MCF 10A (cell line): ENCODE data around the gene SAPCD1. TPM values are rescaled to one million over a fixed set of nuclear protein-coding genes. Genes with fewer than 3 reads are reported as not detected.

Experiments used
- BruUV-seq: library from RNA; stranded (reverse); fragments of 400-500 nt; replicated peaks from 2 replicates; lab custom pipeline; 2021; lab: Mats Ljungman, UMichigan
- CTCF ChIA-PET: fragments of 300-600 bp; sonication (Branson Sonifier 250); formaldehyde crosslinking; extraction: SDS; loops from one replicate; lab custom pipeline; 2021; ENCODE audit warnings: antibody characterized with exemption, inconsistent platforms; lab: Yijun Ruan, JAX
- POLR2A ChIA-PET: fragments of 300-600, 350-650 bp; sonication (Branson Sonifier 250); formaldehyde crosslinking; extraction: SDS; loops from one replicate; lab custom pipeline; 2020; ENCODE audit warnings: antibody characterized with exemption, inconsistent platforms; lab: Yijun Ruan, JAX
- DNase-seq: peaks from one replicate; pipeline ENCODE4 v3.0.0-alpha.2; 2018; ENCODE audit not compliant: unreplicated experiment
- H3K27ac Mint-ChIP-seq: one replicate; pipeline ENCODE4 v1.8.0; 2022; ENCODE audit warnings: mild to moderate bottlenecking, low read depth, mixed read lengths; ENCODE audit not compliant: unreplicated experiment
- H3K27me3 Mint-ChIP-seq: one replicate; pipeline ENCODE4 v1.8.0; 2022; ENCODE audit warnings: mixed read lengths; ENCODE audit not compliant: insufficient read depth, unreplicated experiment
- H3K36me3 Mint-ChIP-seq: one replicate; pipeline ENCODE4 v1.8.0; 2022; ENCODE audit warnings: mild to moderate bottlenecking, moderate library complexity, mixed read lengths; ENCODE audit not compliant: insufficient read depth, unreplicated experiment
- H3K4me1 Mint-ChIP-seq: one replicate; pipeline ENCODE4 v1.8.0; 2022; ENCODE audit warnings: mixed read lengths; ENCODE audit not compliant: insufficient read depth, unreplicated experiment
- H3K4me3 Mint-ChIP-seq: one replicate; pipeline ENCODE4 v1.8.0; 2022; ENCODE audit warnings: mild to moderate bottlenecking, moderate library complexity, mixed read lengths; ENCODE audit not compliant: unreplicated experiment
- H3K9me3 Mint-ChIP-seq: one replicate; pipeline ENCODE4 v1.8.0; 2022; ENCODE audit warnings: mixed read lengths; ENCODE audit not compliant: unreplicated experiment
- CTCF ChIP-seq: fragments of 200-600 bp; IDR thresholded peaks from one replicate; pipeline ENCODE4 v1.8.0; 2022; ENCODE audit warnings: antibody characterized with exemption, mild to moderate bottlenecking; ENCODE audit not compliant: unreplicated experiment
- intact Hi-C: fragments of 100-400 bp; cut with micrococcal nuclease; formaldehyde crosslinking; loops from 2 replicates; pipeline ENCODE4 v1.14.1; 2022
- total RNA-seq: library from RNA; stranded (reverse); gene quantifications from 2 replicates; pipeline ENCODE4 v1.2.3, GENCODE V29; 2022

The SAPCD1 gene
- total RNA-seq, 1 experiment from 2014 or later = 5.1 TPM

GRCh38 chr6:31733734-31734133 lies 28.7 kb upstream of the SAPCD1 start:
- H3K27ac Mint-ChIP-seq = peak overlapping the region; percentile 81
- CTCF ChIA-PET = interaction anchor here (0.6 to 1.0 kb wide), 3 partner anchors 36 to 99 kb away, joined by 3 to 4 read pairs (median 4); no protein-coding TSS in a partner anchor
- no peaks in the 10 kb centered on the region for H3K9me3 Mint-ChIP-seq
- no peak for TF ChIP-seq CTCF
- peaks cover 28% of the 10 kb centered on the region for H3K4me1 Mint-ChIP-seq
- POLR2A ChIA-PET = interaction anchor here (0.6 to 11.8 kb wide), 6 partner anchors 13 to 98 kb away, joined by 3 to 95 read pairs (median 8); partner anchors contain the start of genes ABHD16A, BAG6 and HSPA1B
- H3K36me3 Mint-ChIP-seq = peaks cover 43% of the 10 kb centered on the region
- no peak for DNase-seq
- no peaks in the 10 kb centered on the region for H3K27me3 Mint-ChIP-seq
- intact Hi-C loops = no loop called here
- no TSS peak for BruUV-seq
- H3K4me3 Mint-ChIP-seq = peak overlapping the region; percentile 95

- ChIA-PET POLR2A (interaction anchor here (0.5 to 11.8 kb wide), 13 partner anchors 13 to 1691 kb away, joined by 3 to 95 read pairs (median 10); partner anchors contain the start of genes ABHD16A, BAG6, C6orf47 and CSNK2B), CTCF (interaction anchor here (0.6 to 1.3 kb wide), 3 partner anchors 36 to 99 kb away, joined by 3 to 4 read pairs (median 3); no protein-coding TSS in a partner anchor)
- peaks cover 43% of the 10 kb centered on the region for H3K36me3 Mint-ChIP-seq
- H3K9me3 Mint-ChIP-seq = no peaks in the 10 kb centered on the region
- H3K4me3 Mint-ChIP-seq = peak overlapping the region; percentile 95
- no peak for TF ChIP-seq CTCF
- intact Hi-C loops = no loop called here
- no peak for DNase-seq
- H3K27me3 Mint-ChIP-seq = no peaks in the 10 kb centered on the region
- peak overlapping the region; percentile 81 for H3K27ac Mint-ChIP-seq
- BruUV-seq = no TSS peak
- H3K4me1 Mint-ChIP-seq = peaks cover 31% of the 10 kb centered on the region
Observed at GRCh38 chr6:31734247-31734820, 28.1 kb upstream of the SAPCD1 start.

- TF ChIP-seq CTCF = no peak
- intact Hi-C loops = no loop called here
- peak; percentile 79 for DNase-seq
- ChIA-PET POLR2A (interaction anchor here (0.5 to 11.8 kb wide), 19 partner anchors 18 to 1690 kb away, joined by 3 to 95 read pairs (median 10); partner anchors contain the start of genes ABHD16A, BAG6, C6orf47 and CSNK2B), CTCF (interaction anchor here (0.6 to 1.3 kb wide), 2 partner anchors 51 to 95 kb away, joined by 3 read pairs; no protein-coding TSS in a partner anchor)
- Mint-ChIP-seq H3K27ac (peak overlapping the region; percentile 81), H3K36me3 (peaks cover 43% of the 10 kb centered on the region), H3K27me3 (no peaks in the 10 kb centered on the region), H3K4me3 (peak overlapping the region; percentile 95), H3K4me1 (peaks cover 30% of the 10 kb centered on the region), H3K9me3 (no peaks in the 10 kb centered on the region)
- no TSS peak for BruUV-seq
Observed at GRCh38 chr6:31734821-31735406, 27.5 kb upstream of the SAPCD1 start.
